ENCODE results near the gene SERPINB8. TPM values are rescaled to one million over a fixed set of nuclear protein-coding genes. Genes with fewer than 3 reads are reported as not detected.
"Not testable (repeated sequence)": the region's sequence is repeated elsewhere in the genome, so short reads cannot be mapped to it uniquely, and the experiment has no call there.

The SERPINB8 gene, protein sequence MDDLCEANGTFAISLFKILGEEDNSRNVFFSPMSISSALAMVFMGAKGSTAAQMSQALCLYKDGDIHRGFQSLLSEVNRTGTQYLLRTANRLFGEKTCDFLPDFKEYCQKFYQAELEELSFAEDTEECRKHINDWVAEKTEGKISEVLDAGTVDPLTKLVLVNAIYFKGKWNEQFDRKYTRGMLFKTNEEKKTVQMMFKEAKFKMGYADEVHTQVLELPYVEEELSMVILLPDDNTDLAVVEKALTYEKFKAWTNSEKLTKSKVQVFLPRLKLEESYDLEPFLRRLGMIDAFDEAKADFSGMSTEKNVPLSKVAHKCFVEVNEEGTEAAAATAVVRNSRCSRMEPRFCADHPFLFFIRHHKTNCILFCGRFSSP
- 10 to 100 TPM; 19.6 to 31.1 TPM for total RNA-seq
- long read RNA-seq, donor 1, partial matches to known transcripts: 1 of 1 reads
- long read RNA-seq, donor 1, other reads (novel, unspliced or antisense): 0 of 1 reads
- long read RNA-seq, donor 2, transcript SERPINB8-203 (7 exons, 3,477 nt): major isoform, 6 of 17 reads
- long read RNA-seq, donor 2, partial matches to known transcripts: 6 of 17 reads
- long read RNA-seq, donor 2, other reads (novel, unspliced or antisense): 2 of 17 reads

DNA sequence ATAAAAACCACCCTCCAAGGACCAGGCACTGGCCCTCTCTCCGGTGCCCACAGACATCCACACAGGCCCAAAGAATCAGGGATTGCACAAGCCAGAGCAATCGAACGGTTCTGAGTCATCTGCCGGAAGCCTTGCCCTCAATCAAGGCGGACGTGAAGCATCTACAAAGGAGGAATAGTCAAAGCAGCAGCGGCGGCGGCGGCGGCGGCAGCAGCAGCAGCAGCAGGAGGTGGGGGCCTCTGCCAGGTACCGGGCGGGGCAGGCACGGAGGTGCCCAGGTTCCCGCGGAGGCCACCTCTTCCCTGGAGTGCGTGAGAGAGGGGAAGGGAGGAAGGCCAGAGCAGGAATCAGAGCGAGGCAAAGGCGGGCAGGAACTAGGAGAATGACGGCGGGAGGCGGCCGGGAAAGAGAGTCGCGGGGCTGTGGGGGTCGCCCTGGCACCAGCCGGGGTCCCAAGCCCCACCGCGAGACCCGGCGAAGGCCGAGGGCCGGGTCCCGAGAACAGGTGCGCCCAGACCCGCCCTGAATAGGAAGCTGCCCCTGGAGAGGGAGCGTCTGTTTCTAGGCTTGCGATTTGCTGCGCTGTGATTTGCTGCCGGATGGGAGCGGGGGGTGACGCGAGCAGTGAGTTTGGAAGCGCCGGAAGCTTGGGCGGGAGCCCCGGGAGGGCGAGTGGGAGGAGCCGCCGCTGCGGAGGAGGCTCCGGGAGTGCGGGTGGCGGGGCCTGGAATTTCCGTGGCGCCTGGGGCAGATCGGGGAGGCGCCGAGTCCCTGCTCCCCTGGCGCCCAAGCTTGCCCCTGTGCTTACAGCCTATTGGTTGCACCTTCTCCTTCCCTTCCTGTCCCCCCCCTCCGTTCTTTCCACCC is at the start of gene SERPINB8:
Gene SERPINB8, plus strand, starts transcription at position 140 of the 867 bp plus-strand sequence. CDS start 8,228 bp downstream, outside the sequence.
- intact Hi-C loops (cut with DNase I): no loop called here

GRCh38 chr18:63922049-63922448 is 47.8 kb upstream of the SERPINB8 start:
- DNase-seq (ENCODE audit: low spot score): no peak
- intact Hi-C loops (cut with DNase I): no loop called here

More for the DNA sequence above, at the start of gene SERPINB8:
- peak; percentile 98 for DNase-seq (ENCODE audit: low spot score)

DNA sequence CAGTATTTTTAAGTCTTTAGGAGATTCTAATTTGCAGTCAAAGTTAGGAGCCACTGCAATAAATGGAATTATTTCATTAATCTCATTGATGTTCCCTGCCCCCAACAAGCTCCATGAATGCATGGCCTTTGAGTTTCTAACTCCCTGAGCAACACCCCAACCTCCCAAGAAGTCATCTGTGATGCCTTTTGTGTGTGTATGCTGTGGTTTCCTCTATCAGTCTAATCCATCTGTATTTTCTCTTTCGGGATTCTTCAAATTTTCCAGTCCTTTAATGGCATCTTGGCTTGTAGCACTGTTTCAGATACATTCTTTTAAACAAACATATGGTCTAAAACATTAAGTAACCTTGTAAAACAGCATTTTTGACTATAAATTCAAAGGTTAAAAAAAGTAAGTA is 45.3 kb upstream of the SERPINB8 start:
- no peak for DNase-seq (ENCODE audit: low spot score)
- intact Hi-C loops (cut with DNase I): no loop called here

DNA sequence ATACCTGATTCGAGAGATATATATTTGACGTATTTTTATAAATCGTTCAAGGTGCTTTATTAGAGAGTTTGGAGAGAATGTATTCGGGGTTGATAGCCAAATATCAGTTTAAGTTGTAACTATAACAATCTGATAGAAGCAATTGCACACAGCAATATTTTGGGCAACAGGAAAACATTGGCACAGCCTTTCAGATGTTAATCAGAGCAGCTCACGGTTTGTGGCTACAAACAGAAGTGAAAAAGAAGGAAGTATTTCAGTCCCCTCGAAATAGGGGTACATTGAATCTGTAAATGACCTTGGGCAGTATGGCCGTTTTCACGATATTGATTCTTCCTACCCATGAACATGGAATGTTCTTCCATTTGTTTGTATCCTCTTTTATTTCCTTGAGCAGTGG is 41.5 kb upstream of the SERPINB8 start:
- DNase-seq (ENCODE audit: low spot score): no peak
- intact Hi-C loops (cut with DNase I): no loop called here

- intact Hi-C loops (cut with DNase I); DNase-seq (ENCODE audit: low spot score): not testable (repeated sequence)
Measured at GRCh38 chr18:63929369-63929768, 40.5 kb upstream of the SERPINB8 start.

DNA sequence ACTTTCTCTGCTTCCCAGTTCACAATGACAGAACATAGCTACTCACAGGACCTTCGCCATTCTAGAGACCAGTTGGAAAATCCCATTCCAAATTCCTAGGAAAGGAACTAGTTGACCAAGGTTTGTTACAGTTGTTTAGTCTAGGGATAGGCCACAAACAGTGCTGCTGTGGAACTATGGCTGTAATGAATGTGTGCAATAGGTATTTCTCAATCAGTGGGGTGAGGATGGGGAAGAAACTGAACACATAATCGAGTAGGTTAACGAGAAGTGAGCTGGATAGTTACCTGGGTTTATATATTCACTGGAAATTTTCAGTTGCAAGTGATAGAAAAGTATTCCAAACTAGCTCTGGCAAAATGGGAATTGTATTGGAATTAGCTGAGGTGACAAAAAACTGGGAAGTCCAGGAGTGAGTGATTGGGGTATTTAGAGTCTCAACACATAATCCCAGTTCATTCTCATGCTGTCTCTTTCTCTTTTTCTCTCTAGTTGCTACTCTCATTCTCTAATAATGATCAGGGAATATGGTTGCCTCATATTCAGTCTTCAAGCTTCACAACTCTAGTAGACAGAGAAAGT is 39.0 kb upstream of the SERPINB8 start:
- intact Hi-C loops (cut with DNase I): no loop called here
- DNase-seq (ENCODE audit: low spot score): no peak

GRCh38 chr18:63936156-63936931 is 33.5 kb upstream of the SERPINB8 start:
- DNase-seq (ENCODE audit: low spot score): peak; percentile 95
- intact Hi-C loops (cut with DNase I): no loop called here

DNA sequence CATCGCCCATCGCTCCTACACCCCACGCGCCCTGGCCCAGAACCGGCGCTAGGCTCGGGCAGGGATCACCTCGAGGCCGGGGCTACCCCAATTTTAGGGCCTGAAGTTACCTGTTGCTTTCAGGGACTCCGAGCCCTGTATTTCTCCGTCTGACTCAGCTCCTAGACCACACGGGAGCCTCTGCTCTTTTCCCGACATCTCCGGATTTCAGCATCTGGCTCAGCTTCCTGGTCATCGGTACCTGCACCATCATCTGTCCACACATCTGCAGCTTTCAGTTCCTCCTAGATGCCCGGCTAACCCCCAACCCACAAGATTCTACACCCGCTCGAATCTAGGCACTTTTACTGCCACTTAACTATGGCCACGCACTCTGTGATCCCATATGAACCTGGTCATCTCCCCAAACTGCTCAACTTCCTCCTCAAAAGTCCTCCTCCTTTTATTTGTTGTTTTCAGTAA is 32.9 kb upstream of the SERPINB8 start:
- no peak for DNase-seq (ENCODE audit: low spot score)
- intact Hi-C loops (cut with DNase I): no loop called here

- no peak for DNase-seq (ENCODE audit: low spot score)
- intact Hi-C loops (cut with DNase I): no loop called here
Measured at GRCh38 chr18:63940008-63940407, 29.9 kb upstream of the SERPINB8 start.

DNA sequence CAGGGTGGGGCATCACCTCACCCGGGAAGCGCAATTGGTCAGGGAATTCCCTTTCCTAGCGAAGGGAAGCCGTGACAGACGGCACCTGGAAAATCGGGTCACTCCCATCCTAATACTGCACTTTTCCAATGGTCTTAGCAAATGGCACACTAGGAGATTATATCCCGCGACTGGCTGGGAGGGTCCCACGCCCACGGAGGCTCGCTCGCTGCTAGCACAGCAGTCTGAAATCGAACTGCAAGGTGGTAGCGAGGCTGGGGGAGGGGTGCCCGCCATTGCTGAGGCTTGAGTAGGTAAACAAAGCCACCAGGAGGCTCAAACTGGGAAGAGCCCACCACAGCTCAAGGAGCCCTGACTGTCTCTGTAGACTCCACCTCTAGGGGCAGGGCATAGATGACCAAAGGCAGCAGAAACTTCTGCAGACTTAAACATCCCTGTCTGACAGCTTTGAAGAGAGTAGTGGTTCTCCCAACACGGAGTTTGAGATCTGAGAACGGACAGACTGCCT is 29.3 kb upstream of the SERPINB8 start:
- intact Hi-C loops (cut with DNase I); DNase-seq (ENCODE audit: low spot score): not testable (repeated sequence)

- intact Hi-C loops (cut with DNase I): no loop called here
- no peak for DNase-seq (ENCODE audit: low spot score)
Measured at GRCh38 chr18:63947051-63947790, 22.7 kb upstream of the SERPINB8 start.

DNA sequence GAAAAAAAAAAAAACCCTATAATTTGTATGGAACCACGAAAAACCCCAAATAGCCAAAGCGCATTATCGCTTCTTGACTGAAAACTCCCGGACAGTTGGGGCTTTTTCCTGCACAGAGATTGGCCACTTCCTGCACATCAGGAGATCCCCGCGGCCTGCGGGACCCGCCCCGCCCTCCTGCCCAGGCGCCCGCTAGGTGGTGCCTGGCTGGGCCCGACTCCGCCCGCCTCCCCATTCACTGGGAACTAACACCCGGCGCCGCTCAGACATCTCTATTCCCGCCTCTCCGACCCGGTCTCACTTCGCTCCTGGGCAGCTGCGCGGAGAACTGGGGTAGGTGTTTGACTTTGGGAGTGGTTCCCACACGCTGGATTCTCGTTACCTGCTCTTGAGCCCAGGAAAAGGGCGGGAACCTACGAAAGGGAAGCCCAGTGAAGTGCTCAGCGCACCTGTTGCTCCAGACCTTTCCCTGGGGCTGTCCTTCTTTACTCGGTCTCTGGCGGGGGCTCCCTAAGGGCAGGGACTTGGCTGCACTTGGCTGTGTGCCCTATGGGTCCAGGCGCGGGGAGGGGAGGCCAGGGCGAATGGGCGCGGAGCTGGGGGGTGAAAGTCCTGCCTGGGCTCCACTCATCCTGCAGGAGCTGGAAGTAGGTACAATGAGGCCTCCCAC is 20.7 kb upstream of the SERPINB8 start, which contains the start of gene HMSD:
Gene HMSD, plus strand, starts transcription at position 234 of the 670 bp plus-strand sequence. CDS start 4,155 bp downstream, outside the sequence.
- DNase-seq (ENCODE audit: low spot score): peak; percentile 82
- intact Hi-C loops (cut with DNase I): no loop called here

DNA sequence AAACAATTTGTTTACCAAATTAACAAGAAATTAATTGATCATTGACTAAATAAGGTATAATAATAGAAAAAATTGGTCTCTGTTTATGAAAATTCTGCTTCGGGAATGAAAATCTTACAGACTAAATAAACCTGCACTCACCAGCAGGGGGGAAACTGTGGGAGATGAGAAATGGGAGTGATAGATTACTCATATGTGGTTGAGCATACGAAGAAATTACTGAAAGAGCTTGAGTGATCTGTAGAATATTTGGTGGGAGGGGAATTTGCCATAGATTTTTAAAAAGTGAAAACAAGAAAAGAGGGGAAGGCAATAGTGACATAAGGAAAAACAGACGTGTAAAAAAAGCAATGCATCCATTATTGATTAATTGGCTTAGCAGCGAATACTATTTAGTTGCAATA is 18.6 kb upstream of the SERPINB8 start:
- intact Hi-C loops (cut with DNase I): no loop called here
- DNase-seq (ENCODE audit: low spot score): no peak

DNA sequence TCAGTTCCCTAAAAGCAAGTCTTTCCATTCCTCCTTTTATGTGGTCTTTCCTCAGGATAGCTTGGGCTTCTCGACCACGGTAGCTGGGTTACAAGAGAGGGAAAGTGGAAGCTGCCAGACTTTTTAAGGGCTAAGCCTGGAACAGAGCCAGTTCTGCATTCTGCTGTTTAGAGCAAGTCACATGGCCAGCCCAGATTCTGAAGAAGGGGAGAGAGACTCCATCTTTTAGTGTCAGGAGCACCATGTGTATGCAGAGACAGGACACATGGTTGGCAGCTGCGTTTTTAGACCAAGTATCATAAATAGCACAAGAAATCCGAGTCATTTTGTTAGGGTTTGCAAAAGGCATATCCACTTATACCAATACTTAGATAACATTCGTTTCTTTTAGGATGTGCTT is 16.1 kb upstream of the SERPINB8 start:
- intact Hi-C loops (cut with DNase I): no loop called here
- no peak for DNase-seq (ENCODE audit: low spot score)

DNA sequence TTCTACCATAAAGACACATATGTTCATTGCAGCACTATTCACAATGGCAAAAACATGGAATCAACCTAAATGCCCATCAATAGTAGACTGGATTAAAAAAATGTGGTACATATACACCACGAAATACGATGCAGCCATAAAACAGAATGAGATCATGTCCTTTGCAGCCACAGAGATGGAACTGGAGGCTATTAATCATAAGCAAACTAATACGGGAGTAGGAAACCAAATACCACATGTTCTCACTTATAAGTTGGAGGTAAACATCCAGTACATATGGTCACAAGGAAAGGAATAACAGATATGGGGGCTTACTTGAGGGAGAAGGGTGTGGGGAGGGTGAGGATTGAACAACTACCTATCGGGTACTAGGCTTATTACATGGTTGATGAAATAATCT is 13.1 kb upstream of the SERPINB8 start:
- no peak for DNase-seq (ENCODE audit: low spot score)
- intact Hi-C loops (cut with DNase I): no loop called here

DNA sequence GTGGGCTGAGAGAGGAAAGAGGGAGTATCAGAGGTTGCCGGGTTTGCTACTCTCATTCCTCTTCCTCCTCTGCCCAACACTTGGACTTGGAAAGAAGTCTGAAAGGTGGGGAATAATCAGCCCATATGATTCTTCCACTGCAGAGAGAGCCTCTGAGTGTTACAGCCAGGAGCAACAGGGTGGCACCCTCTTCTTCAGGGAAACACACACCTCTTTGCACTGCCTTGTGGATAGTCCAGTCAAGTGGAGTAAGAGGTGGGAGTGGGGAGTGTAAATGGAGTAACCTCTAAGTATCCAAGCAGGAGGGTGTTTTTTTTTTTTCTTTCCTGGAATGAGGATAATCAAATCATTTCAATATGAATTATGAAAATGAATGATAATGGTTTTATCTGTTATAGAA is 9.0 kb upstream of the SERPINB8 start:
- DNase-seq (ENCODE audit: low spot score): no peak
- intact Hi-C loops (cut with DNase I): no loop called here

DNA sequence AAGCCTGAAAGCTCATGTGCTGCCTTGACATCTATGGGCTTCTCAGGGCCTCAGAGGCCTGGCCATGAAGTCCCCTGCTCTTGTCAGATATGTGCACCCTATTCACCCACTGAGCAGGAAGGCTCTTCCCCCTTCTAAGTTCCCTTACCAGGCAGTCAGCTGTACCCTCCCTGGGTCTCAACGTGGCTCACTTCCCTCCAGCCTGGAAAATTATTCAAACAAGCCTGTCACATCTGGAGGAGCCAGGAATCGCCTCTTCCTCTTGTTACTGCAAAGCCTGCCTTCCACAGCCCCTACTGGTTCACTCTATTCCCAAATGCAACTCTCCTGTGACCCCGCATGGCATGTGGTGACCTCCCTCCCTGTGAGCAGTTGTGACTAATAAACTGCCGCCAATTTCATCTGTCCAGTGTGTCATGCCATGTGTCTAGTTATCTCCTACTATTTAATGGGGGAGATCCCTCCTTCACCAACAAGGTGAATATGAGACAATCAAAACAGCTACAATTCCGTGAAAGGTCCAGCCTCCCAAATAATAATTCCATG is 8.4 kb upstream of the SERPINB8 start:
- intact Hi-C loops (cut with DNase I): no loop called here
- DNase-seq (ENCODE audit: low spot score): no peak
